Dermis microvascular lymphatic vessel endothelial cell (primary cell): ENCODE measurements around the gene IGSF21. TPM values are rescaled to one million over a fixed set of nuclear protein-coding genes. Genes with fewer than 3 reads are reported as not detected.
A peak's percentile ranks its signal among the peaks of the same experiment; 100 is the strongest.

Experiments
- DNase-seq, 2 donors: peaks; one replicate each; pipeline versions ENCODE4 v3.0.0 to v3.0.0-alpha.2; 2010; ENCODE audit warnings: low read depth in 2 of 2
- total RNA-seq: library from RNA; depleted of rRNA; stranded (reverse); fragments of >200 nt; gene quantifications from 2 replicates; pipeline ENCODE4 v1.2.1, GENCODE V29; 2014

Gene IGSF21
- total RNA-seq, 1 donor from 2014 or later: not detected

- DNase-seq: no peak
These were observed 97.7 kb downstream of the IGSF21 start for GRCh38 chr1:18205319-18205718.

GRCh38 chr1:18211764-18212163 is 104.2 kb downstream of the IGSF21 start:
- DNase-seq: no peak

- DNase-seq: no peak
These were observed 109.9 kb downstream of the IGSF21 start for GRCh38 chr1:18217398-18218043.

GRCh38 chr1:18229625-18230024 is 122.0 kb downstream of the IGSF21 start:
- no peak for DNase-seq

GRCh38 chr1:18230321-18230720 is 122.7 kb downstream of the IGSF21 start:
- no peak for DNase-seq

- DNase-seq: no peak
These were observed 123.2 kb downstream of the IGSF21 start for GRCh38 chr1:18230840-18231239.

- no peak for DNase-seq
These were observed 124.5 kb downstream of the IGSF21 start for GRCh38 chr1:18232052-18232451.

GRCh38 chr1:18233176-18233864 is 125.7 kb downstream of the IGSF21 start:
- no peak for DNase-seq

- peak; percentile 3 to 12 for DNase-seq
These were observed 127.2 kb downstream of the IGSF21 start for GRCh38 chr1:18234790-18235242.

- DNase-seq: no peak
These were observed 129.8 kb downstream of the IGSF21 start for GRCh38 chr1:18237371-18237770.

GRCh38 chr1:18238190-18238589 is 130.6 kb downstream of the IGSF21 start:
- DNase-seq: no peak

GRCh38 chr1:18239671-18240070 is 132.1 kb downstream of the IGSF21 start:
- no peak for DNase-seq

GRCh38 chr1:18240906-18241305 is 133.3 kb downstream of the IGSF21 start:
- DNase-seq: no peak

- DNase-seq: no peak
These were observed 134.3 kb downstream of the IGSF21 start for GRCh38 chr1:18241891-18242290.

GRCh38 chr1:18243503-18244175 is 136.0 kb downstream of the IGSF21 start:
- DNase-seq: no peak

GRCh38 chr1:18244762-18245161 is 137.2 kb downstream of the IGSF21 start:
- no peak for DNase-seq

- DNase-seq: no peak
These were observed 138.0 kb downstream of the IGSF21 start for GRCh38 chr1:18245647-18246046.

GRCh38 chr1:18246543-18246942 is 138.9 kb downstream of the IGSF21 start:
- DNase-seq: no peak

GRCh38 chr1:18247151-18247550 is 139.6 kb downstream of the IGSF21 start:
- DNase-seq: no peak

- no peak for DNase-seq
These were observed 142.0 kb downstream of the IGSF21 start for GRCh38 chr1:18249631-18250030.

GRCh38 chr1:18253093-18253492 is 145.5 kb downstream of the IGSF21 start:
- DNase-seq: no peak
